ENCODE results near the gene MED31. TPM values are rescaled to one million over a fixed set of nuclear protein-coding genes. Genes with fewer than 3 reads are reported as not detected.

MED31 gene
- total RNA-seq, 4 donors from 2014 or later = 5.5 to 9.9 (median 8.2) TPM

GRCh38 chr17:6636616-6637457 lies 14.6 kb downstream of the MED31 start:
- DNase-seq (ENCODE audit: low spot score) (no peak), ATAC-seq (ENCODE audit: low FRiP score) (no peak)
- TF ChIP-seq, protein P1, sequence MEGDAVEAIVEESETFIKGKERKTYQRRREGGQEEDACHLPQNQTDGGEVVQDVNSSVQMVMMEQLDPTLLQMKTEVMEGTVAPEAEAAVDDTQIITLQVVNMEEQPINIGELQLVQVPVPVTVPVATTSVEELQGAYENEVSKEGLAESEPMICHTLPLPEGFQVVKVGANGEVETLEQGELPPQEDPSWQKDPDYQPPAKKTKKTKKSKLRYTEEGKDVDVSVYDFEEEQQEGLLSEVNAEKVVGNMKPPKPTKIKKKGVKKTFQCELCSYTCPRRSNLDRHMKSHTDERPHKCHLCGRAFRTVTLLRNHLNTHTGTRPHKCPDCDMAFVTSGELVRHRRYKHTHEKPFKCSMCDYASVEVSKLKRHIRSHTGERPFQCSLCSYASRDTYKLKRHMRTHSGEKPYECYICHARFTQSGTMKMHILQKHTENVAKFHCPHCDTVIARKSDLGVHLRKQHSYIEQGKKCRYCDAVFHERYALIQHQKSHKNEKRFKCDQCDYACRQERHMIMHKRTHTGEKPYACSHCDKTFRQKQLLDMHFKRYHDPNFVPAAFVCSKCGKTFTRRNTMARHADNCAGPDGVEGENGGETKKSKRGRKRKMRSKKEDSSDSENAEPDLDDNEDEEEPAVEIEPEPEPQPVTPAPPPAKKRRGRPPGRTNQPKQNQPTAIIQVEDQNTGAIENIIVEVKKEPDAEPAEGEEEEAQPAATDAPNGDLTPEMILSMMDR (IDR thresholded peaks at IDR 0.05) = no peak

DNA sequence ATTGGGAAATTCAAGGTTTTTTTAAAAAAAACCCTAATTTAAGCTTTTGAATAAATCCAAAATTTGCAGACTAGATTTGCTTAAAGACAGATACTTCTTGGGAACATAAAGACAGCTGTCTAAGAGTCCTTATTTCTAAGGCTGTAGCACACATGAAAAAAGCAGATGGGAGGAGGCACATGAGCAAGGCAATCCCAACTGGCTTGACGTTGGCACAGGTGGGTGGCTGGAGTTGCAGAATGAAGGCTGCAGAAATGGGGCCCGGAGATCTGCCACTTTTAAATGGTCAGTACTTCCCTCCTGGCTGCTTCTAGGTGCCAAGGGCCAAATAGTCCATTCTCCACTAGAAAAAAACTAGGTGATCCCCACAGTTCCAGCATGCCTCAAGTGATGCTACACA lies 15.3 kb downstream of the MED31 start:
- DNase-seq (ENCODE audit: low spot score) (no peak), ATAC-seq (ENCODE audit: low FRiP score) (no peak)
- TF ChIP-seq, protein P1 (IDR thresholded peaks at IDR 0.05) = no peak

DNA sequence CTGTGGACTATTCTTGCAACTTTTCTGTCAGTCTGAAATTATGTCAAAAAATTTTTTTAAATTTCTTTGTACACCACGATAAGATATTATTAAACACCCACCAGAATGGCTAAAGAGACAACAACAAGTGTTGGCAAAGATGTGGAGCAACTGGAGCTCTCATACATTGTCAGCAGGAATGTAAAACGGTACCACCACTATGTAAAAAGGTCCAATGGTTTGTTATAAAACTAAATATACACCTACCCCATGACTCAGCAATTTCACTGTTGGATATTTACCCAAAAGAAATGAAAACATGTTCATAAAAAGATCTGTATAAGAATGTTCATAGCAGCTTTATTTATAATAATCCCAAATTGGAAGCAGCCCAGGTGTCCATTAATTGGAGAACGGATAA lies 18.1 kb downstream of the MED31 start:
- TF ChIP-seq, protein P1 (IDR thresholded peaks at IDR 0.05) = no peak
- ATAC-seq (ENCODE audit: low FRiP score) (no peak), DNase-seq (ENCODE audit: low spot score) (no peak)

GRCh38 chr17:6632530-6632929 lies 18.9 kb downstream of the MED31 start:
- TF ChIP-seq, protein P1 (IDR thresholded peaks at IDR 0.05) = no peak
- ATAC-seq (ENCODE audit: low FRiP score) = no peak
- no peak for DNase-seq (ENCODE audit: low spot score)

GRCh38 chr17:6630390-6630789 lies 21.0 kb downstream of the MED31 start:
- TF ChIP-seq, protein P1 (IDR thresholded peaks at IDR 0.05) = no peak
- DNase-seq (ENCODE audit: low spot score) = no peak
- ATAC-seq (ENCODE audit: low FRiP score) = no peak

- DNase-seq (ENCODE audit: low spot score) = no peak
- ATAC-seq (ENCODE audit: low FRiP score) = no peak
- TF ChIP-seq, protein P1 (IDR thresholded peaks at IDR 0.05) = no peak
These were observed 24.4 kb downstream of the MED31 start for GRCh38 chr17:6627019-6627418.

DNA sequence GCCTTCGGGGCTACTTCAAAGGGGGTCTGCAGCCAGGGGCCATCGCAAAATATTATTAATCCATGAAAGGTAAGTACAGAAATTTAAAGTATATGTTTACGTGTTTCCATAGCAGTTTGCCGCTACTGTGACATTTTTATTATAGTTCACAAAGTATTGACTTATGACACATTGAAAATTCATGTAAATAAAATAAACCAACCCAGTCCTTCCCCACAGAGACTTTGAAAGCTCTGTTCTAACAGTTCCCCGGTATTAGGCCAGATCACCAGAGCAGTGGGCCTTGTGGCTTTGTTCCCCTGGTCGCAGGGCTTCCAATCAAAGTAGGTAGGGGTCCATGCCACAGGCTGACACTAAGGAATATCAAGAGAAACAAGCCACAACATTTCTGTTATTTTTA lies 24.8 kb downstream of the MED31 start:
- TF ChIP-seq, protein P1 (IDR thresholded peaks at IDR 0.05) = no peak
- no peak for ATAC-seq (ENCODE audit: low FRiP score)
- DNase-seq (ENCODE audit: low spot score) = no peak
